ENCODE measurements around the gene POMZP3.
A peak's percentile ranks its signal among the peaks of the same experiment; 100 is the strongest.
"Not testable (repeated sequence)": the region's sequence is repeated elsewhere in the genome, so short reads cannot be mapped to it uniquely, and the experiment has no call there.

Gene POMZP3

GRCh38 chr7:76626989-76627642 lies at the start of gene POMZP3:
POMZP3 (minus strand) TSS chr7:76627279; CDS start chr7:76626064, 1,215 bp downstream.
- H3K4me1 ChIP-seq (ENCODE audit: control insufficient read depth, insufficient read depth, low read length); H3K27me3 ChIP-seq (ENCODE audit: control insufficient read depth, insufficient read depth, low read length); H3K36me3 ChIP-seq (ENCODE audit: control insufficient read depth, insufficient read depth, low read length); H3K9me3 ChIP-seq (ENCODE audit: control insufficient read depth, insufficient read depth, low read depth, low read length); H3K27ac ChIP-seq (ENCODE audit: low read depth, low read length): not testable (repeated sequence)
- Histone ChIP-seq H3K4me3 (ENCODE audit: low read depth, low read length) (peak within 1 kb of the TSS; percentile 75), H3K9ac (ENCODE audit: low read length) (peak within 1 kb of the TSS; percentile 78)

GRCh38 chr7:76675783-76676182 lies 48.7 kb upstream of the POMZP3 start:
- not testable (repeated sequence) for H3K36me3 ChIP-seq (ENCODE audit: control insufficient read depth, insufficient read depth, low read length); H3K9ac ChIP-seq (ENCODE audit: low read length); H3K27me3 ChIP-seq (ENCODE audit: control insufficient read depth, insufficient read depth, low read length); H3K4me3 ChIP-seq (ENCODE audit: low read depth, low read length); H3K9me3 ChIP-seq (ENCODE audit: control insufficient read depth, insufficient read depth, low read depth, low read length); H3K27ac ChIP-seq (ENCODE audit: low read depth, low read length); H3K4me1 ChIP-seq (ENCODE audit: control insufficient read depth, insufficient read depth, low read length)

- not testable (repeated sequence) for H3K9me3 ChIP-seq (ENCODE audit: control insufficient read depth, insufficient read depth, low read depth, low read length)
- H3K27ac ChIP-seq (ENCODE audit: low read depth, low read length), result peak overlapping the region; percentile 96
- peak overlapping the region; percentile 44 for H3K9ac ChIP-seq (ENCODE audit: low read length)
These were observed 46.3 kb upstream of the POMZP3 start for GRCh38 chr7:76673346-76673745.

GRCh38 chr7:76659212-76659611 lies 32.1 kb upstream of the POMZP3 start:
- not testable (repeated sequence) for H3K9me3 ChIP-seq (ENCODE audit: control insufficient read depth, insufficient read depth, low read depth, low read length); H3K4me3 ChIP-seq (ENCODE audit: low read depth, low read length); H3K4me1 ChIP-seq (ENCODE audit: control insufficient read depth, insufficient read depth, low read length); H3K36me3 ChIP-seq (ENCODE audit: control insufficient read depth, insufficient read depth, low read length); H3K27ac ChIP-seq (ENCODE audit: low read depth, low read length); H3K9ac ChIP-seq (ENCODE audit: low read length); H3K27me3 ChIP-seq (ENCODE audit: control insufficient read depth, insufficient read depth, low read length)

More at GRCh38 chr7:76673346-76673745, 46.3 kb upstream of the POMZP3 start:
- H3K36me3 ChIP-seq (ENCODE audit: control insufficient read depth, insufficient read depth, low read length); H3K27me3 ChIP-seq (ENCODE audit: control insufficient read depth, insufficient read depth, low read length); H3K4me1 ChIP-seq (ENCODE audit: control insufficient read depth, insufficient read depth, low read length); H3K4me3 ChIP-seq (ENCODE audit: low read depth, low read length): not testable (repeated sequence)

- not testable (repeated sequence) for H3K36me3 ChIP-seq (ENCODE audit: control insufficient read depth, insufficient read depth, low read length); H3K9ac ChIP-seq (ENCODE audit: low read length); H3K27me3 ChIP-seq (ENCODE audit: control insufficient read depth, insufficient read depth, low read length); H3K27ac ChIP-seq (ENCODE audit: low read depth, low read length); H3K4me1 ChIP-seq (ENCODE audit: control insufficient read depth, insufficient read depth, low read length); H3K9me3 ChIP-seq (ENCODE audit: control insufficient read depth, insufficient read depth, low read depth, low read length); H3K4me3 ChIP-seq (ENCODE audit: low read depth, low read length)
These were observed 29.3 kb upstream of the POMZP3 start for GRCh38 chr7:76656425-76656824.

- not testable (repeated sequence) for H3K9me3 ChIP-seq (ENCODE audit: control insufficient read depth, insufficient read depth, low read depth, low read length); H3K4me3 ChIP-seq (ENCODE audit: low read depth, low read length)
These were observed 15.5 kb upstream of the POMZP3 start for GRCh38 chr7:76642620-76643019.

GRCh38 chr7:76637061-76637691 lies 10.1 kb upstream of the POMZP3 start:
- not testable (repeated sequence) for H3K27ac ChIP-seq (ENCODE audit: low read depth, low read length); H3K27me3 ChIP-seq (ENCODE audit: control insufficient read depth, insufficient read depth, low read length); H3K9ac ChIP-seq (ENCODE audit: low read length); H3K4me3 ChIP-seq (ENCODE audit: low read depth, low read length); H3K9me3 ChIP-seq (ENCODE audit: control insufficient read depth, insufficient read depth, low read depth, low read length); H3K4me1 ChIP-seq (ENCODE audit: control insufficient read depth, insufficient read depth, low read length); H3K36me3 ChIP-seq (ENCODE audit: control insufficient read depth, insufficient read depth, low read length)

More at GRCh38 chr7:76642620-76643019, 15.5 kb upstream of the POMZP3 start:
- not testable (repeated sequence) for H3K27me3 ChIP-seq (ENCODE audit: control insufficient read depth, insufficient read depth, low read length); H3K9ac ChIP-seq (ENCODE audit: low read length); H3K27ac ChIP-seq (ENCODE audit: low read depth, low read length); H3K4me1 ChIP-seq (ENCODE audit: control insufficient read depth, insufficient read depth, low read length); H3K36me3 ChIP-seq (ENCODE audit: control insufficient read depth, insufficient read depth, low read length)

GRCh38 chr7:76626581-76626980 lies 498 bp downstream of the POMZP3 start:
- peak overlapping the region; percentile 59 for H3K4me3 ChIP-seq (ENCODE audit: low read depth, low read length)
- H3K9me3 ChIP-seq (ENCODE audit: control insufficient read depth, insufficient read depth, low read depth, low read length); H3K36me3 ChIP-seq (ENCODE audit: control insufficient read depth, insufficient read depth, low read length); H3K27ac ChIP-seq (ENCODE audit: low read depth, low read length); H3K4me1 ChIP-seq (ENCODE audit: control insufficient read depth, insufficient read depth, low read length); H3K27me3 ChIP-seq (ENCODE audit: control insufficient read depth, insufficient read depth, low read length): not testable (repeated sequence)
- H3K9ac ChIP-seq (ENCODE audit: low read length), result peak overlapping the region; percentile 72

GRCh38 chr7:76619439-76620190 lies 7.5 kb downstream of the POMZP3 start:
- not testable (repeated sequence) for H3K9ac ChIP-seq (ENCODE audit: low read length); H3K4me3 ChIP-seq (ENCODE audit: low read depth, low read length); H3K27me3 ChIP-seq (ENCODE audit: control insufficient read depth, insufficient read depth, low read length); H3K27ac ChIP-seq (ENCODE audit: low read depth, low read length); H3K36me3 ChIP-seq (ENCODE audit: control insufficient read depth, insufficient read depth, low read length); H3K4me1 ChIP-seq (ENCODE audit: control insufficient read depth, insufficient read depth, low read length); H3K9me3 ChIP-seq (ENCODE audit: control insufficient read depth, insufficient read depth, low read depth, low read length)

- not testable (repeated sequence) for H3K36me3 ChIP-seq (ENCODE audit: control insufficient read depth, insufficient read depth, low read length); H3K27ac ChIP-seq (ENCODE audit: low read depth, low read length); H3K9ac ChIP-seq (ENCODE audit: low read length); H3K9me3 ChIP-seq (ENCODE audit: control insufficient read depth, insufficient read depth, low read depth, low read length); H3K4me3 ChIP-seq (ENCODE audit: low read depth, low read length); H3K27me3 ChIP-seq (ENCODE audit: control insufficient read depth, insufficient read depth, low read length); H3K4me1 ChIP-seq (ENCODE audit: control insufficient read depth, insufficient read depth, low read length)
These were observed 13.3 kb downstream of the POMZP3 start for GRCh38 chr7:76613783-76614182.

- not testable (repeated sequence) for H3K27ac ChIP-seq (ENCODE audit: low read depth, low read length); H3K27me3 ChIP-seq (ENCODE audit: control insufficient read depth, insufficient read depth, low read length); H3K4me1 ChIP-seq (ENCODE audit: control insufficient read depth, insufficient read depth, low read length); H3K9me3 ChIP-seq (ENCODE audit: control insufficient read depth, insufficient read depth, low read depth, low read length); H3K36me3 ChIP-seq (ENCODE audit: control insufficient read depth, insufficient read depth, low read length); H3K4me3 ChIP-seq (ENCODE audit: low read depth, low read length); H3K9ac ChIP-seq (ENCODE audit: low read length)
These were observed 14.8 kb downstream of the POMZP3 start for GRCh38 chr7:76612232-76612631.

Measured in HUES6 (cell line).